Brain pericyte (primary cell): Measurements from ENCODE around the gene ENAH.

Source experiments
- DNase-seq: peaks from one replicate; pipeline ENCODE4 v3.0.0-alpha.2; 2012; ENCODE audit warnings: low read depth, low spot score

ENAH gene

GRCh38 chr1:225437710-225438437 lies 215.0 kb downstream of the ENAH start:
- DNase-seq, result no peak
